NCI-H1105 treated with DMSO at 0.1 percent for 48 hours (cell line): ENCODE measurements around the gene CRPPA.
"Not testable (repeated sequence)": the region's sequence is repeated elsewhere in the genome, so short reads cannot be mapped to it uniquely, and the experiment has no call there.

Source experiments
- DNase-seq: peaks from one replicate; lab custom pipeline; 2025; lab: John Stamatoyannopoulos, UW

The CRPPA gene

DNA sequence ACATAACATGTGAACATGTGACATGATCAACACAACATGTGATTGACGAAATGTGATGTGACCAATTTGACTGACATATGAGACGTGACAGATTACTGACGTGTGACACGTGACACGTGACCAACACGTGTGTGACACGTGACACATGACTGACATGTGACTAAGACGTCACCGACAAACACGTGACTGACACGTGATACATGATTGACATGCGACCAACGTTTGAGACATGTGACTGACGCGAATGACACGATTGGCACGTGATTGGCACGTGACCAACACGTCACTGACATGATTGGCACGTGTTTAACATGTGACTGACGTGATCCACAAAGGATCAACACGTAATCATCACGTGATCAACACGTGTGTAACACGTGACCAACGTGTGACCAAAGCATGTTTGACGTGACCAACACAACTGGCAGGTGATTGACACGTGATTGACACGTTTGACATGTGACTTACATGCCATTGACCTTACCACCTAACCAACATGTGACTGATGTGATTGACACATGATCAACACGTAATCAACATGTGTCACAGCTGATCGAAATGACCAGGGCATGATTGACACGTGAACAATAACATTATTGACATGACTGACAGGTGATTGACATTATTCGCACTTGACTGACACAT lies 23.7 kb downstream of the CRPPA start:
- DNase-seq, result no peak

DNA sequence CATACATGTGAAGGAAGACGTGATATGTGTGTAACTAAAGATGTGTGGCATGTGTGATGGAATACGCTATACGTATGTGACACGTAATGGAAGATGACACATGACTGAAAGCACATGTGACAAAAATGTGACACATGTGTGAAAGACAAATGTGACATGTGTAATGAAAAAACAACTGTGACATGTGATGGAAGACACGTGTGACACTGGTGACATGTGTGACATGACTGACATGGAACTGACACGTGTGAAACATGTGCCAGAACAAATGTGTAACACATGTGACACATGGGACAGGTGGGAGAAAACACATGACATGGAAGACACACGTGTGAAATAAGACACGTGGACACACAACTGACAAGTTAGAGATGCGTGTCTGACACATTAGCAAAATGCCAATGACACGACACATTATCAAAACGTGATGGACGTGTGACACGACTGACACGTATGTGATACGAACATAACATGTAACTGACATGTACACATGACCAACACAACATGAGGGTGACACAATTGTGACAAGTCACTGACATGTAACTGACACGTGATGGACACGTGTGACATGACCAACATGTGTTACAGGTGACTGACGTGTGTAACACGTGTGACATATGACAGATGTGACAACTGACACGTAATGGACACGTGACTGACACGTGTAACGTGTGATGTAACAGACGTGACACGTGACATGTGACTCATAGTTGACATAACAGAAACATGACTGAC lies 24.4 kb downstream of the CRPPA start:
- no peak for DNase-seq

DNA sequence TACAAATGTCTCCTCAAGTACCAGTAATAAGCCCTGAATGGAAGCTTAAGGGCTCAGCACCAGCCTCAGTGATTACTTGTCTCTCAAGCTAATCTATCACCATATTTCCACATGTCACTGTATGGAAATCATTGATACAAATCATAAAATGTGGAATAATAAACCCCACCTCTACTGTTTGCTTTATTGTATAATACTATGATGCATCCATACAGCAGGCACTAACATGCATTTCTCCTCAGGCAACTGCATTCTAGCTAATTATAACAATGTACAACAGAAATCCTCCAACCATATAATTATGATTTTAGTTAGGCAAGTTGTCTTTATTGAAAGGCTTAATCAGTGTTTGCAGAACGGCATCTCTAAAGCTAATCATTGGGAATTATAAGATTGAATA lies 26.2 kb downstream of the CRPPA start:
- peak; percentile 40 for DNase-seq

DNA sequence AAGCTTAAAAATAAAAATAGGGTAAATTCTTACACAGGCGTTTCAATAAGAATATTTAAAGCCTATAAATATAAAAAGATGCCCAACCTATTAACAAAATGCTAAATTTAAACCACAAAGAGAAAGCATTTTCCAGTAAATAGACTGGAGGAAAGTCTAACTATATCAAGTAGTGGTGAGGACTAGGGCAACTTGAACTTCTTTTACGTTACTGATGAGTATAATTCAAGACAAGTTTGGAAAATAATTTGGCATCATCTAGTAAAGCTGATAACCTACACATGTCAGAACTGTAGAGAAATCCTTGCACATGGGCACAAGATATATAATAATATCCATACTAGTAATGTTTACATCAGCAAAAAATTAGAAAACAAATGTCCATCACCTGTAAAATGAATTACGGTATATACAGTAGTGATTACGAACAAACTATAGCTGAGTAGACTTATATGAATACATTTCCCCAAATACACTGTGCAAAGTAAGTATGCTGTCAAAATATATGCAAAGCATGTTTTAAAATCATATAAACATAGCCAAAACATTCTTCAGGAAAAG lies 27.4 kb downstream of the CRPPA start:
- DNase-seq, result no peak

DNA sequence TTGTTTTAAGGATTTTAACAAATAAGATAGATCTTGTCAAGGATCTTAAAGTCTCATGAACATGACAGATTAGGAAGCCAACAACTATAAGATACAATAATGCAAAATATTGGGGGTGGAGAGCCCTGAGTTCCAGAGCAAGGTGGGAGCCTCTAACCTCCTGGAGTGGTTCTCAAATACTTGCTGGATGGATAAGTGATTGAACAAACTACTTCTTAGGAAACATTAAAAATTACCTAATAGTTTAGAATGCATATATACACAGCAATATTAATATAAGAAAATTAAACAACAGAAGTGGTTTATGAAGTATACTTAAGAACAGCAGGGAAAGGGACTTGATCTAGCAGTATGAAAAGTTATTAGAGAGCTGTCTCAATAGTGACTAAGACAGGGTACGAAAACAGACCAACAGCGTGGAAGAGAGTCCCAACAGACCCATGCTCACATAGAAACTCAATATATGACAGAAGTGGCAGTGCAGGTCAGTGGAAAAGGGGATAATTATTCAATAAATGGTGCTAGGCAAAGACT lies 28.3 kb downstream of the CRPPA start:
- DNase-seq, result no peak

DNA sequence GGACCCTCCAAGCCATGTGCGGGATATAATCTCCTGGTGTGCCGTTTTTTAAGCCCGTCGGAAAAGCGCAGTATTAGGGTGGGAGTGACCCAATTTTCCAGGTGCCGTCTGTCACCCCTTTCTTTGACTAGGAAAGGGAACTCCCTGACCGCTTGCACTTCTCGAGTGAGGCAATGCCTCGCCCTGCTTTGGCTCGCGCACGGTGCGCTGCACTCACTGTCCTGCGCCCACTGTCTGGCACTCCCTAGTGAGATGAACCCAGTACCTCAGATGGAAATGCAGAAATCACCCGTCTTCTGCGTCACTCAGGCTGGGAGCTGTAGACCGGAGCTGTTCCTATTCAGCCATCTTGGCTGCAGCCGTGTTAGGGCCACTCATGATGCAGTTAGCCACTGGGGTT lies 37.6 kb downstream of the CRPPA start:
- not testable (repeated sequence) for DNase-seq

DNA sequence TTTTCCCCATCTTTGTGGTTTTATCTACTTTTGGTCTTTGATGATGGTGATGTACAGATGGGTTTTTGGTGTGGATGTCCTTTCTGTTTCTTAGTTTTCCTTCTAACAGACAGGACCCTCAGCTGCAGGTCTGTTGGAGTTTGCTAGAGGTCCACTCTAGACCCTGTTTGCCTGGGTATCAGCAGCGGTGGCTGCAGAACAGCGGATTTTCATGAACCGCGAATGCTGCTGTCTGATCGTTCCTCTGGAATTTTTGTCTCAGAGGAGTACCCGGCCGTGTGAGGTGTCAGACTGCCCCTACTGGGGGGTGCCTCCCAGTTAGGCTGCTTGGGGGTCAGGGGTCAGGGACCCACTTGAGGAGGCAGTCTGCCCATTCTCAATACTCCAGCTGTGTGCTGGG lies 38.2 kb downstream of the CRPPA start:
- DNase-seq, result not testable (repeated sequence)
